ENCODE measurements around the gene PLCH2. TPM values are rescaled to one million over a fixed set of nuclear protein-coding genes. Genes with fewer than 3 reads are reported as not detected.

The PLCH2 gene, protein sequence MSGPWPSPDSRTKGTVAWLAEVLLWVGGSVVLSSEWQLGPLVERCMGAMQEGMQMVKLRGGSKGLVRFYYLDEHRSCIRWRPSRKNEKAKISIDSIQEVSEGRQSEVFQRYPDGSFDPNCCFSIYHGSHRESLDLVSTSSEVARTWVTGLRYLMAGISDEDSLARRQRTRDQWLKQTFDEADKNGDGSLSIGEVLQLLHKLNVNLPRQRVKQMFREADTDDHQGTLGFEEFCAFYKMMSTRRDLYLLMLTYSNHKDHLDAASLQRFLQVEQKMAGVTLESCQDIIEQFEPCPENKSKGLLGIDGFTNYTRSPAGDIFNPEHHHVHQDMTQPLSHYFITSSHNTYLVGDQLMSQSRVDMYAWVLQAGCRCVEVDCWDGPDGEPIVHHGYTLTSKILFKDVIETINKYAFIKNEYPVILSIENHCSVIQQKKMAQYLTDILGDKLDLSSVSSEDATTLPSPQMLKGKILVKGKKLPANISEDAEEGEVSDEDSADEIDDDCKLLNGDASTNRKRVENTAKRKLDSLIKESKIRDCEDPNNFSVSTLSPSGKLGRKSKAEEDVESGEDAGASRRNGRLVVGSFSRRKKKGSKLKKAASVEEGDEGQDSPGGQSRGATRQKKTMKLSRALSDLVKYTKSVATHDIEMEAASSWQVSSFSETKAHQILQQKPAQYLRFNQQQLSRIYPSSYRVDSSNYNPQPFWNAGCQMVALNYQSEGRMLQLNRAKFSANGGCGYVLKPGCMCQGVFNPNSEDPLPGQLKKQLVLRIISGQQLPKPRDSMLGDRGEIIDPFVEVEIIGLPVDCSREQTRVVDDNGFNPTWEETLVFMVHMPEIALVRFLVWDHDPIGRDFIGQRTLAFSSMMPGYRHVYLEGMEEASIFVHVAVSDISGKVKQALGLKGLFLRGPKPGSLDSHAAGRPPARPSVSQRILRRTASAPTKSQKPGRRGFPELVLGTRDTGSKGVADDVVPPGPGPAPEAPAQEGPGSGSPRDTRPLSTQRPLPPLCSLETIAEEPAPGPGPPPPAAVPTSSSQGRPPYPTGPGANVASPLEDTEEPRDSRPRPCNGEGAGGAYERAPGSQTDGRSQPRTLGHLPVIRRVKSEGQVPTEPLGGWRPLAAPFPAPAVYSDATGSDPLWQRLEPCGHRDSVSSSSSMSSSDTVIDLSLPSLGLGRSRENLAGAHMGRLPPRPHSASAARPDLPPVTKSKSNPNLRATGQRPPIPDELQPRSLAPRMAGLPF (N-terminal part only)
- total RNA-seq, result 0.12 and 0.65 TPM in 2 replicates

DNA sequence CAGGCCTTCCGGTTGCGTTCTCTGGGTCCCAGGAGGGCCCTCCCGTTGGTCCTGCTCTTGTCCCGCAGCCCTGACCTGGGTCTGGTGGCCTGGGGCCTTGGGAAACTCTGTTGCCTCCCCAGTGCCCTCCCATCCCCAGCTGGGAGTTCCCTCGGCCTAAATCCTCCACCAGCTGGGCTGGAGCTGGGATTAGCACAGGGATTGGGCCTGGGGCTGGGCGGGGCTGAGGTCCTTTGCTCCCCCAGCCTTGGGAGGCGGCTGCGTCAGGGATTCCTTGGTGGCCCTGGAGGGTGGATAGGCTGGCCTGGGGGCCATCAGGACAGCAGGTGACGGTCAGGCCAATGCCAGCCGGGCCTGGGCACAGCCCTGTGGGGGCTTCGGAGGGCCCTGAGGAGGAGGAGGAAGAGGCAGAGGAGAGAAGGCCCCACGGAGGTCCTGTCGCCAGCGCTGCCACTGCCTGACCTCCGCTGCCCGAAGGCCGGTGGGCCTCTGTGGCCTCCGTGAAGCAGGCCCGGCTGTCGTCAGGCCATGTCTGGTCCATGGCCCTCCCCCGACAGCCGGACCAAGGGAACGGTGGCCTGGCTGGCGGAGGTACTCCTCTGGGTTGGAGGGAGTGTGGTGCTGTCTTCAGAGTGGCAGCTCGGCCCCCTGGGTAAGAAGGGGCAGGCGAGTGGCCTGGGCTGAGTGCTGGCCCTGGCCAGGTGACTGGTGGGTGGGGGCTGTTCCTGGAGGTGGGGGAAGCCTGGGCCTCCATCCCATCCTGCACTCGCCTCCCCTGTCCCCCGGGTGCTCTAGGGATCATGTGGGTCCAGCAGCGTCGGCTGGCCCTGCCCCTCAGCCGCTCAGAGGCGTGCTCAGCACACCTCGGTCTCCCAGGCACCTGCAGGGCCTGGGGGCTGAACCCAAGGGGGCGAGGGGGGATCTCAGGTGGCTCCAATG is at the start of gene PLCH2:
Gene PLCH2, plus strand, starts transcription at position 229 of the 939 bp plus-strand sequence. Its CDS starts 300 bp downstream, at position 529.

DNA sequence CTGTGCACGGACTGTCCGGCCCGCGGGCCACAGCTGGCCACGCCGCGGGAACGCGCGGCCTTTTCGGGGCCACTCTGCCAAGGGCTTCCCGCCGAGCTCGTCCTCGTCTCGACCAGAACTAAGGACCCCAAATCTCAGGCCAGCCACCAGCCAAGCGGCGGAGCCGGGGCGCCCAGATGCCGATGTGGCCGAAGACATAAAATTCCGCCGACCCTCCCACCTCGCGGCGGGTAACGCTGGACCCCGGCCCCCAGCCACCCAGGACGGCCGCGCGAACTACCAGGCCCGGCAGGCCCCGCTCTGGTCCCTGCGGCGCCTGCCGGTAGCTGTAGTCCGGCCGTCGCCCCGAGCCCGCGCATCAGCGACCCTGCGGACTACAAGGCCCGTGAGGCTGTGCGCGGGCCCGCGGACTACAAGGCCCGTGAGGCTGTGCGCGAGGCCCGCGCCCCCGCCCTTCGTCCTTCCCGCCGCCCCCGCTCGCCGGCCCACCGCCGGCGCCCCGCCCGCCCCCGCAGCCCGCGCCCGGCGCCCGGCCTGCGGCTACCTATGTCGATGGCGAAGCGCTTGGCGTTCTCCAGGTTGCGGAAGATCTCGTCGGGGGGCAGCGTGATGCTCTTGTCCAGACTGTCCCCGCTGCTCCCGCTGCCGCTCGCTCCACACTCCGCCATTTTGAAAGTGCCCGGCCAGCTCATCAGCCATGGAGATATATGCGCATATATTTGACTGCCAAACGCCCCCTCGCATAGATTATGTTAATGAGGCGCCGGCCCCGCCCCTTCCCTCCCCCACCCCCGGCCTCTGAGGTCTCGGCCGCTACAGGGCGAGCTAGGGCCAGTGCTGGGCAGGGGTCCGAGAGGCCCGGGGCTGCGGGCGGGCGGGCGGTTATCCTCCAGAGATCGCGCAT is 50.1 kb downstream of the PLCH2 start, which contains the start of gene PANK4:
Gene PANK4, minus strand, starts transcription at position 677 of the 904 bp plus-strand sequence. Its CDS starts 9 bp downstream, at position 668.

DNA sequence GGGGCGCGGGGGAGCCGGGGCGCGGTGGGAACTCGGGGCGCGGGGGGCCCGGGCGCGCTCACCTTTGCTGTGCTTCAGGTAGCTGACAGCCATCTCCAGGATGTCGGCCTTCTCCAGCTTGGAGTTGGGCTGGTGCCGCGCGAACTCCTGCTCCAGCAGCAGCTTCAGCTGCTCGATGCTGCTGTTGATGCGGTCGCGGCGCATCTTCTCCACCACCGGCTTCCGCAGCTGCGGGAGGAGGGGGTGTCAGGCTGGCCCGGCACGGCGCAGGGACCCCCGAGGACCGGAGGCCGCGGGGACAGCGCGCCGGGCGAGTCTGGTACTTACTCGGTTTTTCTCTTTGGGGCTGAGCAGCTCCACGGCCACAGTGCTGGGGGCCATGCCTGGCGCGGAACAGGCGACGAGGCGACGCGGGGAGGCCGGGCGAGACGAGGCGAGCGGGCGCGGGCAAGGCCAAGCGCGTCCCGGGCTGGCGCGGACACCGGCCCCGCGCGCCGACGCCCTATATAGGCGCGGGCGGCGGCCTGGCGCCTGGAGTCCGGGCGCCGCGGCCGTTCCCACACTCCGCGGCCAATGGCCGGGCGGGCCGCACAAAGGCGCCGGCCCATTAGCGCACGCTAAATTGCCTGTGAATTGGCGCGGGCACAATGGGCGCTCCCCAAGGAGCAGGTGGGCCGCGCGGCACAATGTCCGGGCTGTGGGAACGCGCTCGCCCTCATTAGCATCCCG is 53.9 kb downstream of the PLCH2 start, which contains the start of gene HES5:
Gene HES5, minus strand, starts transcription at position 480 of the 729 bp plus-strand sequence. Its CDS starts 99 bp downstream, at position 381.

Other genes starting within 250 kb of the PLCH2 start
- 34.9 and 41.7 TPM in 2 replicates for gene SKI, start 248.0 kb upstream of the PLCH2 start, total RNA-seq
- gene MORN1, start 84.7 kb upstream of the PLCH2 start, total RNA-seq, result 11.2 and 11.4 TPM in 2 replicates
- 58.4 and 63.4 TPM in 2 replicates for gene RER1, start 84.4 kb upstream of the PLCH2 start, total RNA-seq
- gene PEX10, start 63.7 kb upstream of the PLCH2 start, total RNA-seq, result 40.2 and 43.4 TPM in 2 replicates
- gene PANK4, start 50.3 kb downstream of the PLCH2 start, total RNA-seq, result 23.9 and 33.3 TPM in 2 replicates
- 0.36 TPM in 1 of 2 replicates, not detected in the other for gene HES5, start 54.0 kb downstream of the PLCH2 start, total RNA-seq
- gene TNFRSF14, start 80.1 kb downstream of the PLCH2 start, total RNA-seq, result 30.6 and 38.6 TPM in 2 replicates
- gene PRXL2B, start 110.5 kb downstream of the PLCH2 start, total RNA-seq, result 19.8 and 23.8 TPM in 2 replicates
- gene MMEL1, start 156.7 kb downstream of the PLCH2 start, total RNA-seq, result 1.2 TPM in 1 of 2 replicates, not detected in the other

All from hair follicle dermal papilla cell (primary cell).